GM18870 (cell line): ENCODE measurements around the gene EPHX1.

Experiments
- ATAC-seq: cut with Tn5 transposase; IDR thresholded peaks from one replicate; pipeline ENCODE4 v1.9.1; 2021; ENCODE audit warnings: moderate library complexity; ENCODE audit not compliant: unreplicated experiment

EPHX1 gene

GRCh38 chr1:225840223-225840610, 30.3 kb downstream of the EPHX1 start:
- no peak for ATAC-seq

- no peak for ATAC-seq
These were observed 30.8 kb downstream of the EPHX1 start for GRCh38 chr1:225840713-225841112.

DNA sequence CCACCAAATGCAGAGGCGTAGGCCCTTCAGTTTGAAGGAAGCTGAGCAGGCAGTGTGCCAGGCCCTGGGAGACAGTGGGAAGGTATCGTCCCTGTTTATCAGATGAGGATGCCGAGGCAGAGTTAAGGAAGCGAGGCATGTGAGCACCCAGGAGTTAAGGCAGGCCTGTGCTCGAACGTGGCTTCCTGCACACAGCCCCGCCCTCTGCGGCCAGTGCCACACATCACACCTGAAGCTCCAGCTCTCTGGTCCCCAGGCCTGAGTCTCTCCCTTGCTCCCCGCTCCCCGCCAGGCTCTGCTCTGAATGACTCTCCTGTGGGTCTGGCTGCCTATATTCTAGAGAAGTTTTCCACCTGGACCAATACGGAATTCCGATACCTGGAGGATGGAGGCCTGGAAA, 32.1 kb downstream of the EPHX1 start:
- no peak for ATAC-seq

GRCh38 chr1:225842788-225843425, 33.0 kb downstream of the EPHX1 start:
- no peak for ATAC-seq

GRCh38 chr1:225843426-225843795, 33.5 kb downstream of the EPHX1 start:
- ATAC-seq = no peak

DNA sequence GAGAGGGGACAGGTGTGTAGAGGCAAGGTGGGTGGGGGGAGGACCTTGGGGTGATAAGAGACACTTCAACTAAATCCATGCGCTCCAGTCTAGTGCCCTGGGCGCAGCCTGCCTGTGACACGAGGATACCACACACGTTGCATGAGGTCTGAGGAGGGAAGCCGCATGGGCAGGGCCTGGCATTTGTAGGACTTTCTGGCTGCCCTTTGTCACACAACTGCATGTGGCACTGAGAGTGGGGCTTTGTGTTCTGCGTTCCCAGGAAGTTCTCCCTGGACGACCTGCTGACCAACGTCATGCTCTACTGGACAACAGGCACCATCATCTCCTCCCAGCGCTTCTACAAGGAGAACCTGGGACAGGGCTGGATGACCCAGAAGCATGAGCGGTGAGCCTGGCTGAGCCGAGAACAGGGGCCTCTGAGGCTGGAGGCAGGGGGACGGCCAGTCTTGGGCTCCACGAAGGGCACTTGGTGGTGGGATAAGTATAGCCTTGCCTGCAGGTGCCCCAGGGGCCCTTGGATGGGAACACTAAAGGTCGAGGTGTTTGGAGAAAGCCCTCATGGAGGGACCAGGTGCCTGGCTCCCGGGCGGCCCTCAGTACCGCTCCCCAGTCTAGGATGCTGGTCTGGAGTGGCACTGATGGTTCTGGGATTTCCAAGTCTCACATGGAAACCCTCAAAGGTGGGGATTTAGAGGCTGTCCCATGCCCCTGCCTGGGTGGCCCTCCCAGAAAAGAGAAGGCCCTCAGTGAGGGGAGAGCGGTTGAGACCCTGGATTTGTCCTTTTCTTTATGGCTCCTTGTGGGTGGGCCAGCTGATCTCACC, 34.5 kb downstream of the EPHX1 start:
- no peak for ATAC-seq

DNA sequence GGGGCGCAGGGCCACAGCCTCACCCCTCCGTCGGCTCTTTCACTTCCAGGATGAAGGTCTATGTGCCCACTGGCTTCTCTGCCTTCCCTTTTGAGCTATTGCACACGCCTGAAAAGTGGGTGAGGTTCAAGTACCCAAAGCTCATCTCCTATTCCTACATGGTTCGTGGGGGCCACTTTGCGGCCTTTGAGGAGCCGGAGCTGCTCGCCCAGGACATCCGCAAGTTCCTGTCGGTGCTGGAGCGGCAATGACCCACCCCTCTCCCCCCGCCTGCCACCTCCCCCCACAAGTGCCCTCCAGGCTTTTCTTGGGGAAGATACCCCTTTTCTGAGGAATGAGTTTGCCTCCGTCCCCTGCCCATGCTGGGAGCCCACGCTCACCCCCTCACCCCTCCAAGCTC, 35.2 kb downstream of the EPHX1 start:
- no peak for ATAC-seq

GRCh38 chr1:225845571-225846259, 35.8 kb downstream of the EPHX1 start:
- ATAC-seq = no peak

DNA sequence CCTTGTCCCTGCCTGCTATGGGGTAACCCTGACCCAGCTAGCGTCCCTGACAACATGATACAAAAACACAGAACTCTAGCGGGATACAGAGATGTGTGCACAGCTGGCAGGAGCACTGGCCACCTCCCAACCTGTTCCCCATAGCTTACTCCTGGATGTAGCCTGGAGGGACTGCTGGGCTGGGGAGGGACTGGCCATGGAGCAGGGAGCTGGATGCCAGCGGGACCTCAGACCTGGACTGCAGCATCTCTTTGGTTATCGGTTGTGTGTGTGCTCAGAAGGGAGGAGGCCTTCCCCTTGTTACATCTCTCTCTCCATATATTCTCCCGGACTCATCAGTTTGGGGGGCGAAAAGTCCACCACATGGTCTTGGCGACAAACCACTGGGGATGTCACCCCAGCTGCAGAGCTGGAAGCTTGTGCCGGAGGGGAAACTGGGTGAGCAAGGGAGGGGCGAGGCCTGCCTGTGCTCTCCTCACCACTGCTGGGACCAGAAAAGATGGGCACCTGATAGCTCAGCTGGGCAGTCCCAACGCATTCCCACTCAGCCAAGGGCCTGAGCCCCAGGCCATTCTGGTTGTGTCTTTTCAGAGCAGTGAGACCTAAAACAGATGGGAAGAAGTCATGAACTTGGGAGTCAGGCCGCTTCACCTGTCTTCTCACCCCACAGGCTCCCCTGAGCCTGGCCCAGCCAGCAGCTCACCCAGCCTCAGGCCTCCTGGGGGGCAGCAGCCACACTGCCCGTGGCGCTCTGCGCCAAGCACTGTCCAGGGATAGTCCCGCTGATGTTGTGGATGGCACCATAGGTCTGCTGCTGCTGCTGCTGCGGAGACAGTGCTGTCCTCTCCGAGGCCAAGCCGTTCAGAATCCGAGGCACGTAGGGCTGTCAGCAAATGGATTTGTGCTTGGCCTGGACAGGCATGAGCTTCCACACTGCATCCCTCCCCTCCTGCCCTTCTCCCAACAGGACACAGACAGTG, 36.7 kb downstream of the EPHX1 start:
- ATAC-seq = no peak

DNA sequence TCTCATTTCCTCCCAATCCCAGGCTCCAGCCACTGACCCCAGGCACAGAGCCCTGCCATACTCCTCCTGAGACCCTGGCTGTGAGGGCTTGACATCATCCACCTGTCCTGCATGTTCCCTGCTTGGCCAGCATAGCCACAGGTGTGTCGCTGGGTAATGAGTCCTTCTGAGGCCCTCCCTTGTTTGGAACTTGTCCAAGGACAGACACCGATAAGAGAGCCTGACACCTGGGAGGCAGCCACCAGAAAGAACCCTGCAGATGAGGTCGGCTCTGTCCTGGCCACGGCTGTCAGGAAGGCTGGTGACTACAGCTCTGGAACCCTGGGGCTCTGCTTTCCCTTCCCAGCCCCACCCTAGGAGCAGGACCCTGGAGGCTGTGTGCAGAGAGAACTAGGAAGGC, 37.7 kb downstream of the EPHX1 start:
- no peak for ATAC-seq

DNA sequence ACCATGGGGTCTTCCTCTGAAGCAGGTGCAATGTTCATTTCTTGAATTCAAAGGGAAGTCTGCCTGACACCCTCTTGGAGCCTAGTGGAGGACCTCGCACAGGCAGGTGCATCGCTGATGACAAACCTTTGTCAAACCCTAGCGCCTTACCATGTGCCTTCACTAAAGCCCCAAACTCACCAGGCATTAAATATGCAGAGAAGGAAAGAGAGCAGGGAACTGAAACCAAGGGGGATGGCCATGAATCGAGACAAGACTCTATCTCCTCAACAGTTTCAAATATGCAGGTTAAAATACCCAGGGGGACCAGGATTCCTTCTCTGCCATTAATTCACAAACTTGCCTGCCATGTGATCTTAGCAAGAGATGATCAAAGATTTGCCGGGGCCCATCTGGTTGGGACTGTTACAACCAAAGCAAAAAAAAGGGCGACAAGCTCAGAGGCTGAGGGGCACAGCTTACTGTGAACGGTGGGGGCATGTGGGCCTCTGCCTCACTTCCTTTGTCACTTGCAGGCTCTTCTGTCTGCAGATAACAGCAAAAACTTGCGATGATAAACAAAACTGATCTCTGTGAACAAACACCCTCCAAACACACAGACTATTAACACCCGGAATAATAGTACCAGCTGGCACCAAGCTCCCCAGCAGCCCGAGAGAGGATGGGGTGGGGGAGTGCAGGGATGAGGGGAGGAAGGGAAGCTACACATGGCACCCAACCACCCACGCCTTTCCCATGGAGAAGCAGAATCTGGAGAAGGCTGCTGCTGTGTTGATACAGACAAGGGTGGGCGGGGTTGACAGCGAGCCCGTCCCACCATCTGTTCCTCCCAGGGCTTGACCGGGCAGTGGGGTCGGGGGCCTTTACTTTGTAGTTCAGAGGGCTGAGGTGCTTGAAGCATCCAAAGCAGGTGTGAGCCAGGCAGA, 38.4 kb downstream of the EPHX1 start:
- ATAC-seq = peak; percentile 49

DNA sequence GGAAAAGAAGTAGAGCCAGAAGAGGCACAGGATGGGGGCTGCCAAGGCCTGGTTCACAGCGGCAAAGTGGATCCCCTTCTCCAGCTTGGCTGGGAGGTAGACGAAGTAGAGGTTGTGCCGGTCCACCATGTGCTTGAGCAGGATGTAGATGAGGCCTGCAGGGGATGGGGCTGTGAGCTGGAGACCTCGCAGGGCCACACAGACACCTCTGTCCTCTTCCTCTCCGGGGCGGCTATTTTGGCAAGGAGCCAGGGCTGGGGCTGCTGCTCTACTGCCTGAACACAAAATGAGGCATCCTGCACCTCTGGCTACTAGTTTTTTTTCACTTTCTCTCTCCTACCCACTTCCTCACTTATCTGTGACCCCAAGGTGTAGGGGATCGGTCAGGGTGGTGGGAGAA, 40.0 kb downstream of the EPHX1 start:
- no peak for ATAC-seq

DNA sequence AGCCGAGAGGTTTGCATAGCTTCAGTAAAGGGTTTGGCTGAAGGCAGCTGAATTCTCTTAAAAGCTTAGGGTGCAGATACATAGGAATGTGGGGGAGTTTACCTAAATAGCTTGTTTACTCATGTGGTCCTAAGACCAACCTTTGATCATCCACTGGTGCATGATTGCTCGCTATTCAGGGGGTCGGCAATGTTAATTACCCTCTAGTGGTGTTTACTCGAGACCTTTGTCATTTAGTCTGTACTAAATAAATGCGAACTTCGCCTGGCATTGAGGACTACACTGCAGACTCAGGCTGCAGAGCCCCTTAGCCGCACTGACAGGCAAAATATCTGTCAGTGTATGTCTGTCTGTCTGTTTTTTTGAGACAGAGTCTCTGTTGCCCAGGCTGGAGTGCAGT, 40.4 kb downstream of the EPHX1 start:
- ATAC-seq = no peak

- ATAC-seq = peak; percentile 79
These were observed 41.9 kb downstream of the EPHX1 start for GRCh38 chr1:225851805-225852204.

- ATAC-seq = no peak
These were observed 42.6 kb downstream of the EPHX1 start for GRCh38 chr1:225852413-225853124.

DNA sequence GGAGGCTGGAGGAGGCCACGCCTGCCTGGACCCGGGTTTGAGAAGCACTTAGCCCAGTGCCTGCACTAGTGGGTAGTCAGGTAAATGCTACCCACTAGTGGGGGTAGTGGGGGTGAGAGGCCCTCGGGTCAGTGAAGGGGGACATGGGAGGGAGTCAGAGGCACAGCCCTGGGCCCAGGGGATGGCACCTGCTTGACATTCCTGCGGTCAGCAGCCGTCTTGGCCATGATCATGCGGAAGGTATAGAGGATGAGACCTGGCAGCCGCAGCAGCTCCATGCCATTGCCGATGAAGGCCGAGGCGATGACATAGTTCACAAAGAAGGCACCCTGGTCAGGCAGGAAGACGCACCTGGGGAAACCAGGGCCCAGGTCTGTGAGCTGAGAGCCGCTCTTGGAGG, 43.5 kb downstream of the EPHX1 start:
- no peak for ATAC-seq

GRCh38 chr1:225855503-225856300, 45.8 kb downstream of the EPHX1 start:
- ATAC-seq = no peak

- no peak for ATAC-seq
These were observed 47.3 kb downstream of the EPHX1 start for GRCh38 chr1:225857256-225857655.
